Measurements from ENCODE around the gene TRPM2.

DNA sequence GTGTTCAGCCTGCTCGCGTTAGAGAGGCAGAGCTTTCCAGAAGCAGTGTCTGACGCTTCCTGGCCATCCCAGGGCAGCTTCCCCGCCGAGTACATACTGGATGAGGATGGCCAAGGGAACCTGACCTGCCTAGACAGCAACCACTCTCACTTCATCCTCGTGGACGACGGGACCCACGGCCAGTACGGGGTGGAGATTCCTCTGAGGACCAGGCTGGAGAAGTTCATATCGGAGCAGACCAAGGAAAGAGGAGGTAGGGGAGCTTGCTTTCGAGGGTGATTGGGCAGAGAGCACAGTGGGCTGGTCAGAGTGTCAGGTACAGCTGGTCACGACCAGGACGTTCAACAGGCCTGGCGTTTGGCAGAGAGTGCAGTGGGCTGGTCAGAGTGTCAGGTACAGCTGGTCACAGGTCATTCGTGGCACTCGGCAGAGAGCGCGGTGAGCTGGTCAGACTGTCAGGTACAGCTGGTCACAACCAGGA lies 22.4 kb downstream of the TRPM2 start:
- TF ChIP-seq POLR2AphosphoS5 (IDR thresholded peaks at IDR 0.05) = no peak
- TF ChIP-seq, protein P1, sequence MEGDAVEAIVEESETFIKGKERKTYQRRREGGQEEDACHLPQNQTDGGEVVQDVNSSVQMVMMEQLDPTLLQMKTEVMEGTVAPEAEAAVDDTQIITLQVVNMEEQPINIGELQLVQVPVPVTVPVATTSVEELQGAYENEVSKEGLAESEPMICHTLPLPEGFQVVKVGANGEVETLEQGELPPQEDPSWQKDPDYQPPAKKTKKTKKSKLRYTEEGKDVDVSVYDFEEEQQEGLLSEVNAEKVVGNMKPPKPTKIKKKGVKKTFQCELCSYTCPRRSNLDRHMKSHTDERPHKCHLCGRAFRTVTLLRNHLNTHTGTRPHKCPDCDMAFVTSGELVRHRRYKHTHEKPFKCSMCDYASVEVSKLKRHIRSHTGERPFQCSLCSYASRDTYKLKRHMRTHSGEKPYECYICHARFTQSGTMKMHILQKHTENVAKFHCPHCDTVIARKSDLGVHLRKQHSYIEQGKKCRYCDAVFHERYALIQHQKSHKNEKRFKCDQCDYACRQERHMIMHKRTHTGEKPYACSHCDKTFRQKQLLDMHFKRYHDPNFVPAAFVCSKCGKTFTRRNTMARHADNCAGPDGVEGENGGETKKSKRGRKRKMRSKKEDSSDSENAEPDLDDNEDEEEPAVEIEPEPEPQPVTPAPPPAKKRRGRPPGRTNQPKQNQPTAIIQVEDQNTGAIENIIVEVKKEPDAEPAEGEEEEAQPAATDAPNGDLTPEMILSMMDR (IDR thresholded peaks at IDR 0.05) = no peak
- no peak for TF ChIP-seq POLR2A (IDR thresholded peaks at IDR 0.05; ENCODE audit: low read depth)
- TF ChIP-seq EP300 (IDR thresholded peaks at IDR 0.05) = no peak
